Measurements from ENCODE around the gene IL1RAPL2.
A peak's percentile ranks its signal among the peaks of the same experiment; 100 is the strongest.
"Not testable (repeated sequence)": the region's sequence is repeated elsewhere in the genome, so short reads cannot be mapped to it uniquely, and the experiment has no call there.

Gene IL1RAPL2

DNA sequence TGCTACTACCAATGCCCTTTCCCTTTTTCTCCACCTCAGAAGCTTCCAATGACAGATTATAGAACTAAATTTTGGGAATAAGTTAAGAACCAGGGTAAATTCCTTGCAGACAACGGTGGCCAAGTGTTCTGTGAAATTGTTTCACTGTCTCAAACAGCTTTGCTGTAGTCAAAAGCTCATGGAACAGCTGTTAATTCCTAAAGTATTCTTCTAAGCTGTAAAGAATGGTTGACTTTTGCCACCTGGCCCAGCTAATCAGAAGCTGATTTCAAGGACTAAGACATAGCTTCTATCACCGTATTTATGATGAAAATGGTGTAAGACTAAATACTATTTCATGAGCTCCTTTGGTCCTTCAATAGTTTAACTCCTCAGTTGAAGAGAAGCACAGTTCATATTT, 297.5 kb downstream of the IL1RAPL2 start:
- DNase-seq = no peak

DNA sequence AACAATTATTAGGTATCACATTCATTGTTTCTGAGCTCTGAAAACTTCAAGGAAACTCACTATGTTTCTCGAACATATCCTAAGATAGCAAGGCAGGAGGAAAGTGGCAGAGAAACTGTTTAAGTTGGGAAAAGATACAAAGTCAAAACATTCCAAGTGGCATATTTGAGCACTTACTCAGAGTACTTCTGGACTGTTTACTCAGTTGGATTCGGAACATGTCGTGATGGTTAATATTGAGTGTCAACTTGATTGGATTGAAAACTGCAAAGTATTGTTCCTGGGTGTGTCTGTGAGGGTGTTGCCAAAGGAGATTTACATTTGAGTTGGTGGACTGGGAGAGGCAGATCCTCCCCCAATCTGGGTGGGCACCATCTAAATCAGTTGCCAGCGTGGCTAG, 298.3 kb downstream of the IL1RAPL2 start:
- DNase-seq = no peak

GRCh38 chrX:104877504-104877903, 311.5 kb downstream of the IL1RAPL2 start:
- DNase-seq = no peak

DNA sequence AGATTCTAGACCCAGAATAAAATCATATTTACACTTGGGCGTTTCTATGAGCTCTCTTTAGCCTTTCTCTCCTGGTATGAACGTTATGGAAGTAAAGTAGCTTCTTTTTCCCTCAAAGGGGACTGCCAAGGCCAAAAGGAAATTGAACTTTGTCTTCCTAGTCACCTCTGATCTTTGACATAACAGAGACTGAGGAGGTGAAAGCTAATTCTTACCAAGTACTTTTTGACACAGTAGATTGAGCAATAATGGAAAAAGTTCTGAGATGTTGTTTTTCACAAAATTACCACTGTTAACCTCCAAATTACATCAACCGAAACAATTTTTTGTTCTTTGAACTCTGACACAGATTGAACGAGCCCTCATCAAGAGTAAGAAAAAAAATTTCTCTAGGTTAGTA, 336.1 kb downstream of the IL1RAPL2 start:
- no peak for DNase-seq

GRCh38 chrX:104909694-104910093, 343.7 kb downstream of the IL1RAPL2 start:
- DNase-seq = not testable (repeated sequence)

DNA sequence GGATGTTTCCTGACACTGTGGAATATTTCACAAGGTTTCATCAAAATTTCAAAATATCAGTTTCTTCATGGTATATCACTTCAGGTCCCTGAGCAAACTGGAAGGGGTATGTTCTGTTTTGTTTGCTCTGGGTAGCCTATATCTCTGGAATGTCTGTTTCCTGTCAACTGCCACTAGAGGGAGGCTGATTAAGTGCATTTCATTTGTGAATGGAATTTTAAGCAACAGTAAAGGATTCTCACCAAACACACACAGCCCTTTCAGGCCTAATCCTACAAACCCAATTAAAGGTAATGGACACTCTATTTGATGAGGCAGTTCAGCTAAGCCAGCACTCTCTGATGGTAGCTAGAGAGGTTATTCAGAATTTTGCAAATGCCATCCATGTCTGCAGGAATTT, 347.3 kb downstream of the IL1RAPL2 start:
- DNase-seq = no peak

- not testable (repeated sequence) for DNase-seq
These were observed 348.7 kb downstream of the IL1RAPL2 start for GRCh38 chrX:104914686-104915085.

GRCh38 chrX:104918122-104918521, 352.1 kb downstream of the IL1RAPL2 start:
- DNase-seq = no peak

- DNase-seq = no peak
These were observed 355.7 kb downstream of the IL1RAPL2 start for GRCh38 chrX:104921584-104922205.

DNA sequence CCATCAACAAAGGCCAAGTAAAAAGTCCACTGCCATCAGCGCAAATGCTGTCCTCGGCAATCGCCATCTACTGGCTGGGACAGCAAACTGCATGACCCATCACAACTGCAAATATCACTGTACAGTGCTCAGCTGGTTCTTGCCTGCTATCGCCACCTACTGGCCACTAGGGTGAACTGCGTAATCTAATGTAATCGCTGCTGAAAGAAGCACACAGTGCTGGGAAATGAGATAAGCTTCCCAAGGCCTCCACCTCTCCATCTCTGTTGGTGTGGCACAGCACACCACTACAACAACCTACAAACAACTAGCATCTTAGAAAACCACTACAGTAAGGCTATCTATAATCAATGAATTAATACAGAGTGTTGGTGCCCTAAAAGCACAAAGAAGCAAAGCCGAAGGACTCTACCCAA, 356.2 kb downstream of the IL1RAPL2 start:
- peak; percentile 4 for DNase-seq

DNA sequence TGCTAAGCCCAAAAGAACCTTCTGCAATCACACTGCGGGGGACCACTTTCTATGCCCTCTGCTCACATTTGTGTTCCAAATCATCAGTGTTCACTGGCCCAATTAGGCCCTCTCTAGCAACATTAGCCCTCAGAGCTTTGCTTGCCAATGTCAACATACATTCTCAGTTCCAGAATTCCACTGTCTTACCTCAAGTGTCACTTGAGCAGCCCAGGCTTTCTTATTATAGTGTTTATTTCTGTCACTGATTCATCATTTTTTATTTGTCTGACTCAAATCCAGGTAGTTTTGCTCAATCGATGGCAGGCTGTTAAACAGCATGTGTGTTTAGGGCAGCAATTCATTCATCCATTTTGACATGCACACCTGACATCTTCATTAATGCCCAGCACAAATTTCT, 363.3 kb downstream of the IL1RAPL2 start:
- DNase-seq = no peak

DNA sequence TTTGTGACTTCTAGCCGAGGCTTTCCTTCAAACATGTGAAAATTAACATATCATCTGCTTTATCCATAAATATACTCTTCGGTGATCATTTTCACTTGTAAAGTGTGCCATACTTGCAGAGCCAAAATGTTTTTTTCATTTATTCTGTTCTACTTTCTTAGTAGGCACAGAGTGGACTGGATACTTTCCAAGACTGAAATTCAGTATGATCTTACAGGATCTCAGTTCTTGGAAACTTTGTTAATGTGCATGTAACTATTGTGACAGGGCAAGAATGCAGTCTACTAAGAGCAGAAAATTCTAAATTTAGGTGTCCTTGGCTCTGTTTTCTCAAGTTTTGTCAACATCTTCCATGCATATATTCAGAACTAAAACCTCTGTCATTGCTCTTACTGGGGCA, 369.6 kb downstream of the IL1RAPL2 start:
- DNase-seq = no peak

DNA sequence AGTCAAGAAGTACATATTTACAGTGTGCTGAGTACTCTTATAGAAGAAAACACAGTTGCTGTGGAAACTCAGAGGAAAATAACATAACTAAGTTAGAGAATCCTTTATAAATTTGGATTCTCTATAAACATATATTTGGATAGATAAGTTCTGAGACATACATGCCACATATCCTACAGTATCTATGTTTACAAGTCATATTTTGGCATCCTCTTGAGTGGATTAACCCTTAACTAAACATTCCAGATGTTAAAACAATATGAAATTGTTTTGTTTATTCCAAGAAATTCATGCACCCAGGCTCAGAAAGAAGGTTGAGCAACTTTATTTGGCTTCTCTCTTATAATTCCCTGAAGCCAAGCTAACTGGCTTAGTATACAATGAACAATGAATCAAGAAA, 387.3 kb downstream of the IL1RAPL2 start:
- no peak for DNase-seq

DNA sequence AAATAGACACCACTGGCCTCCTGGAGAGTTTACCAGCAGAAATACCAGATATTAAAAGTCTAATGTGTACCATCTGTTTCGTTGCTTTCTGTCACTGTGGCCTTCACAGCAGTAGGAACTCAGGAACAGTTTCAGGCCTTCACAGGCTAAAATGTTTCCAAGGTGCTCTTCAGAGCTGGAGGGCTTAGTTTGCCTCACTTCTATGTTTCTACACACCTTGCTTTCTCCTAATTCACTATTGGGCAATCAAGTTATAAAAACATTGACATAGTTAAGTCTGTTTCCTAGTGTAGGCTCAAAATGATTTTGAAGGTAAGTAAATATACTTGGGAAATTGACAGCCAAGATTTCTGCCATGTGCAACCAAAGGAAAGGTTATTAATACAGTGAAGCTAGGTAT, 395.9 kb downstream of the IL1RAPL2 start:
- no peak for DNase-seq

DNA sequence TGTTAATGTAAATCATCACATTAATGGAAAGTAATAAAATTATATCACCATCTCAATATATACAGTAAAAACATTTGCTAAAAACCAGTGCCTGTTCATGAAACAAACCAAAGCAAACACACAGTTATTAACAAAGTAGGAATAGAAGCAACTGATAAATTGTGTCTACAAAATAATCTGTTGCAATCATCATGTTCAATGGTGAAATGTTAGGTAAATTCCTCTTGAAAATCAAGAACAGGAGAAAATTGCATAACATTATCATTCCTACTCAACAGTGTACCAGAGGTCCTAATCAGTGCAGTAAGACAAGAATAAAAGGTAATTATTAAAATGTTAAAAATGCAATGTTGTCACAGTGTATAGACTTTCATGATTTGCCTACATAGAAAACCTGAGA, 402.2 kb downstream of the IL1RAPL2 start:
- no peak for DNase-seq

- no peak for DNase-seq
These were observed 406.7 kb downstream of the IL1RAPL2 start for GRCh38 chrX:104972737-104973136.

GRCh38 chrX:104987063-104987462, 421.1 kb downstream of the IL1RAPL2 start:
- no peak for DNase-seq

GRCh38 chrX:104988038-104988437, 422.0 kb downstream of the IL1RAPL2 start:
- no peak for DNase-seq

GRCh38 chrX:104995546-104995945, 429.5 kb downstream of the IL1RAPL2 start:
- DNase-seq = no peak

- no peak for DNase-seq
These were observed 440.1 kb downstream of the IL1RAPL2 start for GRCh38 chrX:105006103-105006502.

GRCh38 chrX:105006996-105007395, 441.0 kb downstream of the IL1RAPL2 start:
- no peak for DNase-seq

DNA sequence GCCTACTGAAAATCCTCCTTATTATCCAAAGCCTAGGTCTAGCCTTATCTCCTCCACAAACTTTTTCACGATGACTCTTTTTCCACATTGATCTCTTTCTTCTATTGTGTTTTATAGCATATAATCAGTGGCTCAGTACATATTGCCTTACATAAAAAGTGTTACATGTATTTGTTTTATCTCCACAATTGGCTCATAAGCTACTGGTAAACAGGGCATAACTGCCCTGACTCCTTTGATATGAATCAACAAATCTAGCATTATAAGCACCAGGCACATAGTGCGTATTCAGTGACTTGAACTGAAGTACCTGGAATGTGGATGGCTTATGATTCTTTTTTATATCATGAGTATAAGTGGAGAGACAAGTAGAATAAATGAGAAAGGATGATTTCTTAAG, 447.7 kb downstream of the IL1RAPL2 start:
- no peak for DNase-seq

GRCh38 chrX:105017641-105018040, 451.6 kb downstream of the IL1RAPL2 start:
- DNase-seq = no peak

DNA sequence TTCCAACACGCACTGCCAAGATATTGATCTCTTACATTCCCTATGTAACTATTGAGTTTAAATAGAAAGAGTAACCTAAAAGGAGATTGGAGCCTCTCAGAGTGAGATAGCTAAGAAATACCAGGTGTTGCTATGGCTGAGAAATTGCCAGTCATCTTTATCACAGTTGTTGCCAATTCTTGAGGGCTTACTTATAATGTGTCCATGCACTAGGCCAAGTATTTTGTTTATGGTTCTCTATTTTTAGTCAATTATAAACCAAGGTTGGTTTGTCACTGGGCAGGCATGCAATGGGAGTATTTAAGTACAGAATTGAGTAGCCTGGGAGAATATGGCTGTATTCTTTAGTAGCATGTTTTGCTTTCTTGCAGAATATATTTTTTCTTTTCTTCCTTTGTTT, 452.9 kb downstream of the IL1RAPL2 start:
- no peak for DNase-seq

DNA sequence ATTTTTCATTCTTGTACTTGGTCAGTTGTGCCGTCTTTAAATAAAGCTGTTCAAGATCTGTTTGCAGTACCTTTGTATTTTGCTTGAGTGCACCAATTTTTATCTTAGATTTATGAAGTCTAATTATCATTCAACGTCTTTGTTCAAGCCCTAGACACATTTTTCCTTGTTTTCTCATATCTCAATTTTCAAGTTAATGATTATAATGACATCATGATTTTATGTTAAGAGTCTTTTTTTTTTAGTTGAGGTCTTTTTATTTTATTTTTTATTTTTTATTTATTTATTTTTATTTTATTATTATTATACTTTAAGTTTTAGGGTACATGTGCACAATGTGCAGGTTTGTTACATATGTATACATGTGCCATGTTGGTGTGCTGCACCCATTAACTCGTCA, 463.0 kb downstream of the IL1RAPL2 start:
- not testable (repeated sequence) for DNase-seq
